Liver (tissue), 9 donors: ENCODE results near the gene CD7. TPM values are rescaled to one million over a fixed set of nuclear protein-coding genes. Genes with fewer than 3 reads are reported as not detected.

Experiments
- DNase-seq: peaks from one replicate; pipeline ENCODE4 v3.0.0-alpha.2; 2017; ENCODE audit warnings: low spot score
- H3K27ac ChIP-seq, 2 donors: one replicate each; pipeline ENCODE4 v1.7.0; 2013; ENCODE audit warnings: inconsistent platforms in 2 of 2, low read length in 2 of 2, control low read depth in 1 of 2, low read depth in 1 of 2, mild to moderate bottlenecking in 1 of 2
- H3K27me3 ChIP-seq, 4 donors: one replicate each; pipeline versions ENCODE4 v1.6.1 to v1.7.0; 2013; ENCODE audit warnings: low read length in 3 of 4, inconsistent platforms in 1 of 4, mild to moderate bottlenecking in 1 of 4, moderate library complexity in 1 of 4; ENCODE audit not compliant: control insufficient read depth in 4 of 4, insufficient read depth in 4 of 4
- H3K36me3 ChIP-seq, 4 donors: one replicate each; pipeline versions ENCODE4 v1.6.1 to v1.7.0; 2013; ENCODE audit warnings: low read length in 3 of 4, mild to moderate bottlenecking in 3 of 4, low read depth in 1 of 4, moderate library complexity in 1 of 4; ENCODE audit not compliant: control insufficient read depth in 4 of 4, insufficient read depth in 3 of 4
- H3K4me1 ChIP-seq, 4 donors: one replicate each; pipeline versions ENCODE4 v1.6.1 to v1.7.0; 2013; ENCODE audit warnings: low read length in 3 of 4, mild to moderate bottlenecking in 3 of 4, moderate library complexity in 1 of 4; ENCODE audit not compliant: control insufficient read depth in 4 of 4, insufficient read depth in 4 of 4
- H3K4me3 ChIP-seq, 3 donors: one replicate each; pipeline versions ENCODE4 v1.6.1 to v1.7.0; 2013; ENCODE audit warnings: low read length in 3 of 3, control low read depth in 1 of 3, low read depth in 1 of 3, mild to moderate bottlenecking in 1 of 3
- H3K9ac ChIP-seq, 2 donors: one replicate each; pipeline ENCODE4 v1.7.0; 2013; ENCODE audit warnings: low read length in 2 of 2, mild to moderate bottlenecking in 2 of 2, moderate library complexity in 2 of 2, control low read depth in 1 of 2, low read depth in 1 of 2
- H3K9me3 ChIP-seq, 4 donors: one replicate each; pipeline versions ENCODE4 v1.6.1 to v1.7.0; 2013; ENCODE audit warnings: low read length in 3 of 4; ENCODE audit not compliant: control insufficient read depth in 4 of 4
- ATF3 ChIP-seq: IDR thresholded peaks from 2 replicates; pipeline ENCODE4 v1.6.1; 2016; ENCODE audit warnings: antibody characterized with exemption
- CTCF ChIP-seq: fragments of 150-350 bp; IDR thresholded peaks from 2 replicates; pipeline ENCODE4 v1.5.1; 2017; ENCODE audit warnings: improper control_type of control experiment, low read depth, low read length; ENCODE audit not compliant: missing input control
- EGR1 ChIP-seq, 2 donors: IDR thresholded peaks; 2 replicates each; pipeline ENCODE4 v1.6.1; 2016 to 2018; ENCODE audit warnings: antibody characterized with exemption in 2 of 2, low read depth in 2 of 2
- FOXA1 ChIP-seq: IDR thresholded peaks from 2 replicates; pipeline ENCODE4 v1.6.1; 2016; ENCODE audit warnings: antibody characterized with exemption
- FOXA2 ChIP-seq: IDR thresholded peaks from 2 replicates; pipeline ENCODE4 v1.6.1; 2016; ENCODE audit warnings: antibody characterized with exemption
- GABPA ChIP-seq, 2 donors: IDR thresholded peaks in 1 of 2; conservative IDR thresholded peaks in 1 of 2; 2 replicates each; pipeline ENCODE4 v1.6.1; 2016; ENCODE audit warnings: antibody characterized with exemption in 2 of 2, mild to moderate bottlenecking in 1 of 2, moderate library complexity in 1 of 2
- JUND ChIP-seq, 2 donors: IDR thresholded peaks; 2 replicates each; pipeline ENCODE4 v1.6.1; 2016; ENCODE audit warnings: antibody characterized with exemption in 2 of 2
- MAX ChIP-seq: IDR thresholded peaks from 2 replicates; pipeline ENCODE4 v1.6.1; 2016; ENCODE audit warnings: antibody characterized with exemption
- RAD21 ChIP-seq, 2 donors: IDR thresholded peaks; 2 replicates each; pipeline ENCODE4 v1.6.1; 2016; ENCODE audit warnings: antibody characterized with exemption in 2 of 2, mild to moderate bottlenecking in 2 of 2
- REST ChIP-seq: IDR thresholded peaks from 2 replicates; pipeline ENCODE4 v1.6.1; 2016; ENCODE audit warnings: antibody characterized with exemption, mild to moderate bottlenecking
- SP1 ChIP-seq: IDR thresholded peaks from 2 replicates; pipeline ENCODE4 v1.6.1; 2018; ENCODE audit warnings: antibody characterized with exemption, mild to moderate bottlenecking
- YY1 ChIP-seq: IDR thresholded peaks from 2 replicates; pipeline ENCODE4 v1.6.1; 2016; ENCODE audit warnings: antibody characterized with exemption, mild to moderate bottlenecking
- ZBTB33 ChIP-seq: IDR thresholded peaks from 2 replicates; pipeline ENCODE4 v1.6.1; 2016; ENCODE audit warnings: antibody characterized with exemption
- whole genome bisulfite sequencing: extraction: QIAGEN DNeasy Blood & Tissue Kit; methylation state at CpG from one replicate; pipeline ENCODE4 v1.1.7; 2013; 5-methylcytosine and 5-hydroxymethylcytosine counted together
- polyA plus RNA-seq, 2 donors: library from polyadenylated mRNA; stranded (reverse) in 1 of 2; unstranded in 1 of 2; fragments of 200-250 nt in 1 of 2; fragments of >200 nt in 1 of 2; fragmentation: Nextera tagmentation in 1 of 2; extraction: Ambion mirVana in 1 of 2; gene quantifications; one replicate each; pipeline versions ENCODE4 v1.2.1 to v1.2.3, GENCODE V29; 2013 to 2015
- total RNA-seq, 2 donors: library from RNA; depleted of rRNA; stranded (reverse); fragments of >200 nt; gene quantifications; one replicate each; pipeline ENCODE4 v1.2.3, GENCODE V29; 2014
- donor health status: healthy.
- donor health status: healthy.
- donor health status: healthy.
- donor health status: healthy.
- donor health status: healthy.

The CD7 gene
- total and polyA plus RNA-seq, 4 donors: 1.0 to 1.5 (median 1.4) TPM

DNA sequence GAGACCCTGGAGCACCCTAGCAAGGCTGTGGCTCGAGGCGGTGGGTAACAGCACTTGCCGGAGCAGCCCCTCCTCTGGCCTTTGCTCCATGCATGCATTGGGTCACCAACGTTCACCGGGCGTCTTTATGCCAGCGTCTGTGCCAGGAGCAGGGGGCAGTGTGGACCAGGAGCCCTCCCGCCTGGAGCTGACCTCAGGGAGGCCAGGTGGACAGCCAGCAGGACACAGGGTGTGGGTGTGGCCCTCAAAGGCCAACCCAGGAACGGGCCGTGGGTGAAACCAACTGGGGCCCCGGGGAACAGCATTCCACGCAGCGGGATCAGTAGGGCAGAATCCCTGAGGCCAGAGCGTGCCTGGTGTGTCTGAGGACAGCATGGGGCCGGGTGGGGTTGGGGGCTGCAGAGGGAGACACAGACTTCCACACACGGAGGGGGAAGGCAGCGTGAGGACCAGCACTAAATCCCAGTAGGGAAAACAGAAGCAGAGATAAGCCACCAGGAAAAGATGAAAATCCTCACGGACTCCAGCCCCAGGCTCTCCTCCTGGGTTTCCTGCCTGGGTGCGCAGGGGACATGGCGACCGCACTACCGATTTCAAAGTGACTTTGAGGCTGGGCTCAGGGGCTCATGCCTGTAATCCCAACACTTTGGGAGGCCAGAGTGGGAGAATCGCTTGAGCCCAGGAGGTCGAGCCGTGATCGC is 2.9 kb upstream of the CD7 start:
- Histone ChIP-seq H3K36me3 (peaks cover 0 to 1% (median 0%) of the 10 kb centered on the region in 4 donors), H3K9me3 (no peaks in the 10 kb centered on the region), H3K27ac (no peak overlapping the region), H3K4me1 (peaks cover 7 to 20% (median 13%) of the 10 kb centered on the region in 4 donors), H3K9ac (no peak overlapping the region), H3K4me3 (no peak overlapping the region), H3K27me3 (no peaks in the 10 kb centered on the region)
- WGBS: 64% methylated on average over 26 of the region's 26 CpGs
- no peak for TF ChIP-seq ZBTB33
- TF ChIP-seq FOXA1: no peak
- TF ChIP-seq RAD21 (IDR thresholded peaks at IDR 0.05): no peak
- no peak for TF ChIP-seq ATF3
- TF ChIP-seq FOXA2: no peak
- TF ChIP-seq YY1: no peak
- no peak for TF ChIP-seq CTCF
- no peak for DNase-seq

- no peak for TF ChIP-seq GABPA (IDR thresholded peaks at IDR 0.05 in 1 of 2, conservative IDR thresholded peaks at IDR 0.05 in 1 of 2)
- TF ChIP-seq FOXA2: no peak
- TF ChIP-seq CTCF: no peak
- TF ChIP-seq RAD21 (IDR thresholded peaks at IDR 0.05): no peak
- TF ChIP-seq JUND (IDR thresholded peaks at IDR 0.05): no peak
- no peak for TF ChIP-seq FOXA1
- TF ChIP-seq MAX: no peak
- no peak for TF ChIP-seq SP1
- no peak for TF ChIP-seq ATF3
- no peak for TF ChIP-seq EGR1 (IDR thresholded peaks at IDR 0.05; ENCODE audit: low read depth in 2 of 2)
- TF ChIP-seq REST: no peak
- Histone ChIP-seq H3K4me1 (peaks cover 4 to 15% (median 9%) of the 10 kb centered on the region in 4 donors), H3K27ac (no peak overlapping the region), H3K9me3 (no peaks in the 10 kb centered on the region), H3K4me3 (no peak overlapping the region), H3K9ac (no peak overlapping the region), H3K36me3 (peaks cover 0 to 1% (median 0%) of the 10 kb centered on the region in 4 donors), H3K27me3 (no peaks in the 10 kb centered on the region)
- 93% methylated on average over 35 of the region's 35 CpGs for WGBS
- no peak for DNase-seq
Measured at GRCh38 chr17:82319619-82320062, 2.2 kb upstream of the CD7 start.
